Stomach (tissue), 4 donors: ENCODE data around the gene PDPK1.

ENCODE experiments used
- EP300 ChIP-seq: sonication (generic); formaldehyde crosslinking; IDR thresholded peaks from one replicate; pipeline ENCODE4 v1.6.1; 2017; ENCODE audit warnings: antibody characterized with exemption
- POLR2A ChIP-seq, 4 donors: fragments of 450-650 bp; IDR thresholded peaks; one replicate each; pipeline ENCODE4 v1.6.1; 2016; ENCODE audit warnings: antibody characterized with exemption in 4 of 4, control low read depth in 2 of 4, mild to moderate bottlenecking in 1 of 4, moderate library complexity in 1 of 4
- POLR2AphosphoS5 ChIP-seq, 3 donors: sonication (generic); formaldehyde crosslinking; IDR thresholded peaks; one replicate each; pipeline ENCODE4 v1.6.1; 2016; ENCODE audit warnings: antibody characterized with exemption in 3 of 3
- TF ChIP-seq, protein P1 (sequence below), 7 experiments: fragments of 450-650 bp in 4 of 7; fragments of 200-600 bp in 3 of 7; sonication (generic) in 3 of 7; IDR thresholded peaks; one replicate each; pipeline ENCODE4 v1.5.1; 2016 to 2019; ENCODE audit warnings: antibody characterized with exemption in 7 of 7, control low read depth in 2 of 7, mild to moderate bottlenecking in 1 of 7

DNA sequence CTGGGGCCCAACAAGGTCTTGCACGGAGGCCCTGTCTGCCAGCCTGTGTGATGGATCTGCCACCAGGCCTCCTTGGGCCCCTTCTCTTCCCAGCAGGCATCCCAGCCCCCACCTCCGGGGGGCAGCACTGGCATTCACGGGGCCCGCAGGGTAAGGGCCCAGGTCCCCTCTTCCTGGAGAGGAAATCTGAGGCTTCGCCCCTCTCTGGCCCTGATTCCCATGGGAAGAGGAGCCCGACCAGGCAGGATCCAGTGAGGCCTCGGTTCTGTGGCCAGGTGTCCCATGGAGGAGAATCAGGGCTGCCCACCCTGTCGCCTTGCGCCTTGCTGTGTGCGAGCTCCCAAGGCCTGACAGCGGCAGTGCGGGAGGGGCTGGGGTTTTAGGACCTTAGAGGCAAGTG lies 48.4 kb downstream of the PDPK1 start:
- TF ChIP-seq POLR2AphosphoS5 (IDR thresholded peaks at IDR 0.05) (no peak), EP300 (no peak), POLR2A (IDR thresholded peaks at IDR 0.05) (no peak)
- TF ChIP-seq, protein P1, sequence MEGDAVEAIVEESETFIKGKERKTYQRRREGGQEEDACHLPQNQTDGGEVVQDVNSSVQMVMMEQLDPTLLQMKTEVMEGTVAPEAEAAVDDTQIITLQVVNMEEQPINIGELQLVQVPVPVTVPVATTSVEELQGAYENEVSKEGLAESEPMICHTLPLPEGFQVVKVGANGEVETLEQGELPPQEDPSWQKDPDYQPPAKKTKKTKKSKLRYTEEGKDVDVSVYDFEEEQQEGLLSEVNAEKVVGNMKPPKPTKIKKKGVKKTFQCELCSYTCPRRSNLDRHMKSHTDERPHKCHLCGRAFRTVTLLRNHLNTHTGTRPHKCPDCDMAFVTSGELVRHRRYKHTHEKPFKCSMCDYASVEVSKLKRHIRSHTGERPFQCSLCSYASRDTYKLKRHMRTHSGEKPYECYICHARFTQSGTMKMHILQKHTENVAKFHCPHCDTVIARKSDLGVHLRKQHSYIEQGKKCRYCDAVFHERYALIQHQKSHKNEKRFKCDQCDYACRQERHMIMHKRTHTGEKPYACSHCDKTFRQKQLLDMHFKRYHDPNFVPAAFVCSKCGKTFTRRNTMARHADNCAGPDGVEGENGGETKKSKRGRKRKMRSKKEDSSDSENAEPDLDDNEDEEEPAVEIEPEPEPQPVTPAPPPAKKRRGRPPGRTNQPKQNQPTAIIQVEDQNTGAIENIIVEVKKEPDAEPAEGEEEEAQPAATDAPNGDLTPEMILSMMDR (IDR thresholded peaks at IDR 0.05): no peak
